ENCODE data around the gene RTN4RL1. TPM values are rescaled to one million over a fixed set of nuclear protein-coding genes. Genes with fewer than 3 reads are reported as not detected.
A peak's percentile ranks its signal among the peaks of the same experiment; 100 is the strongest.

Gene RTN4RL1
- total and polyA plus RNA-seq, 2 of the 13 experiments (the other 11 are each of a cell fraction or from before 2014, with no cell fraction given) = 0.01 TPM; not detected in 1

DNA sequence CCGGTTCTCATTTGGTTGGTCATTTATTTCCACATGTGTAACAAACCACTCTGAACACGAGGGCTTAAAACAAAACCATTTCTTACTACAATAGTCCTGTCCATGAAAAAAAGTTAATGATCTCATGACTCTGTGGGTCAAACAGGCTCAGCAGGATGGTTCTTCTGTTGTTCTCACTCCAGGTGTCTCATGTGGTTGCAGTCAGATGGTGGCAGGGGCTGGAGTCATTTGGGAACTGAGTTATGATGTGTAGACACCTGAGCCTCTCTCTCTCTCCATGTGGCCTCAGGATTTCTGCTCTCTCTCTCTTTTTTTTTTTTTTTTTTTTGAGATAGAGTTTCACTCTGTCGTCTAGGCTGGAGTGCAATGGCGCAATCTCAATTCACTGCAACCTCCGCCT, 55.4 kb downstream of the RTN4RL1 start:
- no peak overlapping the region for H2AFZ ChIP-seq (ENCODE audit: low read length)
- intact Hi-C loops (cut with micrococcal nuclease; ENCODE audit: unreplicated experiment) (loop anchor here (10.0 kb wide), 1 partner anchor 55 kb away; the partner anchor contains the start of gene RTN4RL1), in situ Hi-C loops (cut with HindIII; ENCODE audit: extremely low pct_ligation_motif_present, low pct_unique_long_range_greater_than_20kb) (no loop called here)
- no peaks in the 10 kb centered on the region for H3K36me3 ChIP-seq (replicated peaks in 1 of 2; ENCODE audit: control insufficient read depth in 1 of 2, insufficient read depth in 2 of 2, low read length in 2 of 2)
- H3K27me3 ChIP-seq (ENCODE audit: control insufficient read depth in 1 of 2, insufficient read depth in 2 of 2, low read length in 2 of 2) = peaks cover 8 to 51% of the 10 kb centered on the region in 2 experiments
- BruUV-seq (replicated peaks) = no TSS peak
- no peaks in the 10 kb centered on the region for H4K20me1 ChIP-seq (ENCODE audit: insufficient read depth, low read length)
- 46% methylated on average over 5 of the region's 5 CpGs for WGBS (ENCODE audit: low lambda C conversion rate)
- ATAC-seq (no peak), FAIRE-seq (no peak), DNase-seq (ENCODE audit: low spot score) (no peak)
- H3K4me2 ChIP-seq (ENCODE audit: low read depth, low read length) = no peak overlapping the region
- ChIA-PET CTCF (ENCODE audit: low intra/inter-chr PET ratio, low total read pairs) (no interaction called here), POLR2A (no interaction called here)
- H3K79me2 ChIP-seq (ENCODE audit: insufficient read depth, low read length) = no peaks in the 10 kb centered on the region
- H3K9me3 ChIP-seq (ENCODE audit: low read length) = no peaks in the 10 kb centered on the region
- H3K4me1 ChIP-seq (ENCODE audit: insufficient read depth, low read length) = peaks cover 47% of the 10 kb centered on the region
- no peak overlapping the region for H3K4me3 ChIP-seq (replicated peaks in 1 of 3; ENCODE audit: insufficient read depth in 1 of 3, low read depth in 2 of 3, low read length in 3 of 3)
- no peak overlapping the region for H3K9ac ChIP-seq (ENCODE audit: insufficient read depth, low read depth, low read length)
- TF ChIP-seq ZNF331 (CRISPR knock-in tag; IDR thresholded peaks at IDR 0.05) (peak; percentile 99), CCAR2 (optimal IDR thresholded peaks at IDR 0.05; ENCODE audit: low read depth, low read length) (no peak)
- H3K27ac ChIP-seq (ENCODE audit: extremely low read length, insufficient read depth, low read length) = no peak overlapping the region

DNA sequence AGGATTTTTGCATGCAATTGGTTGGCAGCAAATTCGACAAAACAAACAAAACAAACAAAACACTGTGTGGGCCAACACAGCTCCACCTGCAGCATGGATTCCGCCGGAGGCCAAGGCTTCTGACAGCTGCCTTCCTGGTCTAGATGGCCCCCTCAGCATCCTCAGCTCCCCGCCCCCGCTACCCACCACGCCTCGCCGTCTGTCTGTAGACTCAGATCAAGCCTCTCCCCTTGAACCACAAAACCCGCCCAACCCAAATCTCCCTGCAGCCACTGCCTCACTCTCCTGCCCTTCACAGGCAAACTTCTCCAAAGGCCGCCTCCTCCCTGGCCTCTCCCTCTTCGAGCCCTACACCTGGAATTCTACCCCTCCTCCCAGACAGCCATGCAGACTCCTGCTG, 57.9 kb downstream of the RTN4RL1 start:
- no peaks in the 10 kb centered on the region for H3K9me3 ChIP-seq (ENCODE audit: low read length)
- intact Hi-C loops (cut with micrococcal nuclease; ENCODE audit: unreplicated experiment) = no loop called here
- in situ Hi-C loops (cut with HindIII; ENCODE audit: extremely low pct_ligation_motif_present, low pct_unique_long_range_greater_than_20kb) = no loop called here
- no peak for FAIRE-seq
- peaks cover 8 to 43% of the 10 kb centered on the region in 2 experiments for H3K27me3 ChIP-seq (ENCODE audit: control insufficient read depth in 1 of 2, insufficient read depth in 2 of 2, low read length in 2 of 2)
- no peak overlapping the region for H3K4me2 ChIP-seq (ENCODE audit: low read depth, low read length)
- no peaks in the 10 kb centered on the region for H3K36me3 ChIP-seq (replicated peaks in 1 of 2; ENCODE audit: control insufficient read depth in 1 of 2, insufficient read depth in 2 of 2, low read length in 2 of 2)
- no peak overlapping the region for H3K27ac ChIP-seq (ENCODE audit: extremely low read length, insufficient read depth, low read length)
- H3K4me1 ChIP-seq (ENCODE audit: insufficient read depth, low read length) = peaks cover 22% of the 10 kb centered on the region
- H4K20me1 ChIP-seq (ENCODE audit: insufficient read depth, low read length) = no peaks in the 10 kb centered on the region
- H3K79me2 ChIP-seq (ENCODE audit: insufficient read depth, low read length) = no peaks in the 10 kb centered on the region
- no peak overlapping the region for H2AFZ ChIP-seq (ENCODE audit: low read length)
- no peak overlapping the region; a peak in 1 of 6 replicates for H3K4me3 ChIP-seq (replicated peaks in 1 of 3; ENCODE audit: insufficient read depth in 1 of 3, low read depth in 2 of 3, low read length in 3 of 3)
- DNase-seq (ENCODE audit: low spot score) = no peak
- WGBS (ENCODE audit: low lambda C conversion rate) = 37% methylated on average over 5 of the region's 11 CpGs
- ChIA-PET POLR2A (no interaction called here), CTCF (ENCODE audit: low intra/inter-chr PET ratio, low total read pairs) (no interaction called here)
- ATAC-seq = no peak
- no peak overlapping the region for H3K9ac ChIP-seq (ENCODE audit: insufficient read depth, low read depth, low read length)
- no TSS peak for BruUV-seq (replicated peaks)
- TF ChIP-seq, protein P1, sequence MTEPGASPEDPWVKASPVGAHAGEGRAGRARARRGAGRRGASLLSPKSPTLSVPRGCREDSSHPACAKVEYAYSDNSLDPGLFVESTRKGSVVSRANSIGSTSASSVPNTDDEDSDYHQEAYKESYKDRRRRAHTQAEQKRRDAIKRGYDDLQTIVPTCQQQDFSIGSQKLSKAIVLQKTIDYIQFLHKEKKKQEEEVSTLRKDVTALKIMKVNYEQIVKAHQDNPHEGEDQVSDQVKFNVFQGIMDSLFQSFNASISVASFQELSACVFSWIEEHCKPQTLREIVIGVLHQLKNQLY (CRISPR knock-in tag; IDR thresholded peaks at IDR 0.05) = no peak
- TF ChIP-seq FOXM1 (CRISPR knock-in tag; IDR thresholded peaks at IDR 0.05) = no peak
- no peak for TF ChIP-seq MED1 (CRISPR knock-in tag; IDR thresholded peaks at IDR 0.05)
- TF ChIP-seq, protein P2, sequence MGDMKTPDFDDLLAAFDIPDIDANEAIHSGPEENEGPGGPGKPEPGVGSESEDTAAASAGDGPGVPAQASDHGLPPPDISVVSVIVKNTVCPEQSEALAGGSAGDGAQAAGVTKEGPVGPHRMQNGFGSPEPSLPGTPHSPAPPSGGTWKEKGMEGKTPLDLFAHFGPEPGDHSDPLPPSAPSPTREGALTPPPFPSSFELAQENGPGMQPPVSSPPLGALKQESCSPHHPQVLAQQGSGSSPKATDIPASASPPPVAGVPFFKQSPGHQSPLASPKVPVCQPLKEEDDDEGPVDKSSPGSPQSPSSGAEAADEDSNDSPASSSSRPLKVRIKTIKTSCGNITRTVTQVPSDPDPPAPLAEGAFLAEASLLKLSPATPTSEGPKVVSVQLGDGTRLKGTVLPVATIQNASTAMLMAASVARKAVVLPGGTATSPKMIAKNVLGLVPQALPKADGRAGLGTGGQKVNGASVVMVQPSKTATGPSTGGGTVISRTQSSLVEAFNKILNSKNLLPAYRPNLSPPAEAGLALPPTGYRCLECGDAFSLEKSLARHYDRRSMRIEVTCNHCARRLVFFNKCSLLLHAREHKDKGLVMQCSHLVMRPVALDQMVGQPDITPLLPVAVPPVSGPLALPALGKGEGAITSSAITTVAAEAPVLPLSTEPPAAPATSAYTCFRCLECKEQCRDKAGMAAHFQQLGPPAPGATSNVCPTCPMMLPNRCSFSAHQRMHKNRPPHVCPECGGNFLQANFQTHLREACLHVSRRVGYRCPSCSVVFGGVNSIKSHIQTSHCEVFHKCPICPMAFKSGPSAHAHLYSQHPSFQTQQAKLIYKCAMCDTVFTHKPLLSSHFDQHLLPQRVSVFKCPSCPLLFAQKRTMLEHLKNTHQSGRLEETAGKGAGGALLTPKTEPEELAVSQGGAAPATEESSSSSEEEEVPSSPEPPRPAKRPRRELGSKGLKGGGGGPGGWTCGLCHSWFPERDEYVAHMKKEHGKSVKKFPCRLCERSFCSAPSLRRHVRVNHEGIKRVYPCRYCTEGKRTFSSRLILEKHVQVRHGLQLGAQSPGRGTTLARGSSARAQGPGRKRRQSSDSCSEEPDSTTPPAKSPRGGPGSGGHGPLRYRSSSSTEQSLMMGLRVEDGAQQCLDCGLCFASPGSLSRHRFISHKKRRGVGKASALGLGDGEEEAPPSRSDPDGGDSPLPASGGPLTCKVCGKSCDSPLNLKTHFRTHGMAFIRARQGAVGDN (CRISPR knock-in tag; IDR thresholded peaks at IDR 0.05) = no peak
- TF ChIP-seq SYNCRIP (IDR thresholded peaks at IDR 0.05; ENCODE audit: insufficient read depth, low read depth, low read length) = no peak
- TF ChIP-seq ARID2 (CRISPR knock-in tag; IDR thresholded peaks at IDR 0.05; ENCODE audit: borderline replicate concordance) = no peak
- TF ChIP-seq SMC3 (IDR thresholded peaks at IDR 0.05; ENCODE audit: low read length) = no peak
- TF ChIP-seq ZNF558 (CRISPR knock-in tag; IDR thresholded peaks at IDR 0.05; ENCODE audit: borderline replicate concordance) = no peak
- no peak for TF ChIP-seq ZUFSP (CRISPR knock-in tag; IDR thresholded peaks at IDR 0.05; ENCODE audit: borderline replicate concordance)

Measured in HepG2 (cell line).